Nucleus accumbens (tissue), 56 donors: ENCODE results near the gene AMN1.

ENCODE experiments used
- DNase-seq, 56 donors: peaks; one replicate each; lab custom pipeline; 2025; lab: John Stamatoyannopoulos, UW

Gene AMN1

DNA sequence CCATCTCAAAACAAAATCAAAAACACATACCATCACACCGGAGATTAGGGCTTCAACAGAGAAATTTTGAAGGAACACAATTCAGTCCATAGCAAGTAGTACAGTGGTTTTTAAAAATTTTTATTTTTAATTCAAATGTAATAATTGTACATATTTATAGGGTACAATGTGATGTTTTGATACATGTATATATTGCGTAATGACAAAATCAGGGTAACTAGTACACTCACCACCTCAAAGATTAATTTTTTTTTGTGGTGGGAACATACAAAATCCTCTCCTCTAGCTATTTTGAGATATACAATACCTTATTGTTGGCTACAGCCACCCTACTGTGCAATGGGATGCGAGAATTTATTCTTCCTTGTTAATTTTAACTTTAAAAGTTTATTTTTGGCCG is 95.4 kb downstream of the AMN1 start:
- no peak for DNase-seq

DNA sequence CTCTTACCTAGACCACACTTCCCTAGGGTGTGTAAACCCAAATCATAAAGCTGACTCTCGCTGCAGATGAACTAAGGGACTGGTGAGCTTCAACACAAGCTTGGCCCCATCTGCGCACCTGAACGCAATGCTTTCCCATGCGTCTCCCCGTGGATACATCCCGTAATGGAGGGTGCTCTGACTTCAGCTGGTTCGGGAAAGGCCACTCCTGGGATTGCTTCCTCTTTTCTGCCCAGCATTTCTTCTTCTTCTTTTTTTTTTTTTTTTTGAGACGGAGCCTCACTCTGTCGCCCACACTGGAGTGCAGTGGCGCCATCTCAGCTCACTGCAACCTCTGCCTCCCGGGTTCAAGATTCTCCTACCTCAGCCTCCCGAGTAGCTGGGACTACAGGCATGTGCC is 97.0 kb downstream of the AMN1 start:
- DNase-seq: no peak

DNA sequence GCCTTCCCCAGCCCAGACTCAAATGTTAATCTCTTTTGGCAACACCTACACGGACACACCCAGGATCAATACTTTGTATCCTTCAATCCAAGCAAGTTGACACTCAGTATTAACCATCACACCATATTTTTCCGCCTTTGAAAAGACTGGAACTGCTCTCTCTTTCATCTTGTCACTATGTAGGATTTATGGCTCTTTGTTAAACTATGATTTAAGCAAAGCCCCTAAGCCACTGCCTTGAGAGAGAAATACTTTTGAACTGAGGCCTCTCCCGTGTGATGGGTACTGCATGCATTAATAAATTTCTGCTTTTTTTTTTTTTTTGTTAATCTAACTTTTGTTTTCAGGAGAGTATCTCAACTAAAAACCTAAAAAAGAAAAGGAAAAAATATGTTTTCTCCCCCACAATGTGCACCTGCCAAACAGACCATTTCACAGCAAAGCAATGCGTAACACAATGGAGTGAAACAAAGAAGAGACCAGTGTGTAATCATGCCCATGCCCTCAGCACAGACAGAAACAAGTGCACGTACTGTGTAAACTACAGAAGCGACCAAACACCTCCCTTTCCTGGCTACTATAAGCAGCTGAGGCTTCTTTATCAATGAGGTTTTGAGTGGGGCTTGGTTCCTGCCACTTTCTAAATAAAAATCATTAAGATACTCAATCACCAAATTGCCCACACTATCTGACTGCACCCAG is 97.6 kb downstream of the AMN1 start:
- no peak for DNase-seq

GRCh38 chr12:31629756-31630732 is 98.8 kb downstream of the AMN1 start:
- DNase-seq: no peak

DNA sequence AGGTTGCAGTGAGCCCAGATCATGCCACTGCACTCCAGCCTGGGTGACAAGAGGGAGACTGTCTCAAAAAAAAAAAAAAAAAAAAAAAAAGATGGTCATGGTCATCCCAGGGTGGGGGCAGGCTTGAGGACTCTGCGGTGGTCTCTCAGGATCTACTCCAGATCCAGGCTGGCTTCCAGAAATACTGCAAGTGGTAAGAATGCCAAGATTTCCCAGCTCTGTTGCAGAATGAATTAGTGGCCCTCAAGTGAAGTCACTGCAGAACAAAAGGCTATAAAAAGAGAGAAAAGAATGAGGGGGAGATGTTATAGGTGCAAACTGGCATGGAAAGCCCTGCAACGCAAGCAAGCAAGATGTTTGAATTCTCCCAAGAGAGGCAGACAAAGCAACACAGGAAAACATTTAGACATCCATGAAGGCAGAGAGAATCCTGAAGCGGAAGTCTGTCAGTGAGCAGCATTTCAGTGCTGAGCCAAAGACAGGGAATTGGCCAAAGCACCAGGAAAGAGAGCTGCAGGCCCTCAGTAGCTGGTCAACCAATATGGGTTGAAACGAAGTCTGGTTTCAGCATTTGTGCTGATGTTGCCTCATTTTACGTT is 101.3 kb downstream of the AMN1 start:
- no peak for DNase-seq

DNA sequence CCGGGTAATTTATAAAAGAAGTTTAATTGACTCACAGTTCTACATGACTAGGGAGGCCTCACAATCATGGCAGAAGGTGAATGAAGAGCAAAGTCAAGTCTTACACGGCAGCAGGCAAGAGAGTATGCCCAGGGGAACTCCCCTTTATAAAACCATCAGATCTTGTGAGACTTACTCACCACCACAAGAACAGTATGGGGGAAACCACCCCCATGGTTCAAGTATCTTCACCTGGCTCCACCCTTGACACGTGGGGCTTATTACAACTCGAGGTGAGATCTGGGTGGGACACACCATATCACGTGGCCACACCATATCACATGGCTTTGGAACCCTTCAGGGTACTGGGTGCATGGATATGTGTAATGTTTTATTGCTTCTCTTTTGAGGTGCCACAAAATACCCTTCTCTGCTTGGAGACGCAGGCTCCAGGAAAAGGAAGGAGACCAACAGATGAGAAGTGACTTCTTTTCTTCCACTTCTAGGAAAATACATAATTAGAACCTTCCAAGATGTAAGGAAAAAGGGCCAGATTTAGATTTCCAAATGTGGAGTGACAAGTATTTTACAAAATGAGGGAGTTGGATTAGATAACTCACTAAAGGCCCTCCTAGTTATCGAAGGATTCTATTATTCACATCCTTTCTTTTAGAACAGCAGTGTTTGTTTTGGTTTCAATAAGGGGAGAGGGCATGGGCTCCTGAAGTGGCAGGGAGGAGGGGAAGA is 102.4 kb downstream of the AMN1 start:
- no peak for DNase-seq

DNA sequence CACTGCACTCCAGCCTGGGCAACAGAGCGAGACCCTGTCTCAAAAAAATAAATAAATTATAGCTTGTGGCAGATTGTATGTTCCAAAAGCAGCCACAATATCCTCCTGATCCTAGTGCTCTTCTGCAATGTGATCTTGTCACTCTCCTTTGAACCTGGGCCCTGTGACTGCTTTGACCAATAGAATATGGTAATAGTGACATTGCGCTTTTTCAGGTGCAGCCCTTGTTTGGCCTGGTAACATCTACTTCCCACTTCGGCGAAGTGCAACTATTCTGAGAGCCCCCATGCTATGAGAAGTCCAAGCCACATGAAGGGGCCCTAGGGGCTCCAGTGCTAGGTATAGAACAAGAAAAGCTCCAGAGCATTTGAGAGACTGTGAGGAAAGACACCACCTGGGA is 106.8 kb downstream of the AMN1 start:
- DNase-seq: no peak
